ENCODE data around the gene HES5. TPM values are rescaled to one million over a fixed set of nuclear protein-coding genes. Genes with fewer than 3 reads are reported as not detected.

HES5 gene
- total and polyA plus RNA-seq, 2 of the 4 experiments (the other 2 are of a cell fraction): not detected

DNA sequence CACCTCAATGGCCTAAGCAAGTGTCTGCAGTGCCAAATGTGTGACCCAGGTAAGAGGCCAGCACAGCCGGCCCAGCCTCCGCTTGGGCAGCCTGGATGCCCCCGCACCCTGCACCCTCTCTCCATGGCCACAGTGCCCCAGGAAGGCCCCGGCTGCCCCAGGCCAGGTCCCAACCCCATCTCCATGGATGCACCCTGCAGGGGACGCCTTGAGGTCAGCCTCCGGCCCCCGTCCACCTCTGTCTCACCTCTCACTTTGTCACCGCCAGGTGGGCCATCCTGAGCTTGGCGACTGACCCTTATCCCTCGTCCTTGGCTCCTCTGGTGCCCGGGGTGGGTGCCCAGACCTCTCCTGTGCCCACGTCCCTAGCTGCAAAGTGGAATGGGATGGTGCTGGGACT lies 28.4 kb upstream of the HES5 start:
- TF ChIP-seq, protein P1, sequence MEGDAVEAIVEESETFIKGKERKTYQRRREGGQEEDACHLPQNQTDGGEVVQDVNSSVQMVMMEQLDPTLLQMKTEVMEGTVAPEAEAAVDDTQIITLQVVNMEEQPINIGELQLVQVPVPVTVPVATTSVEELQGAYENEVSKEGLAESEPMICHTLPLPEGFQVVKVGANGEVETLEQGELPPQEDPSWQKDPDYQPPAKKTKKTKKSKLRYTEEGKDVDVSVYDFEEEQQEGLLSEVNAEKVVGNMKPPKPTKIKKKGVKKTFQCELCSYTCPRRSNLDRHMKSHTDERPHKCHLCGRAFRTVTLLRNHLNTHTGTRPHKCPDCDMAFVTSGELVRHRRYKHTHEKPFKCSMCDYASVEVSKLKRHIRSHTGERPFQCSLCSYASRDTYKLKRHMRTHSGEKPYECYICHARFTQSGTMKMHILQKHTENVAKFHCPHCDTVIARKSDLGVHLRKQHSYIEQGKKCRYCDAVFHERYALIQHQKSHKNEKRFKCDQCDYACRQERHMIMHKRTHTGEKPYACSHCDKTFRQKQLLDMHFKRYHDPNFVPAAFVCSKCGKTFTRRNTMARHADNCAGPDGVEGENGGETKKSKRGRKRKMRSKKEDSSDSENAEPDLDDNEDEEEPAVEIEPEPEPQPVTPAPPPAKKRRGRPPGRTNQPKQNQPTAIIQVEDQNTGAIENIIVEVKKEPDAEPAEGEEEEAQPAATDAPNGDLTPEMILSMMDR (conservative IDR thresholded peaks at IDR 0.05; ENCODE audit: low read depth, low read length): no peak
- TF ChIP-seq SMC3 (IDR thresholded peaks at IDR 0.05; ENCODE audit: low read depth, low read length) (no peak), RFX5 (IDR thresholded peaks at IDR 0.05; ENCODE audit: low read depth, low read length) (no peak), MAFK (IDR thresholded peaks at IDR 0.05; ENCODE audit: low read depth, low read length) (no peak)
- Histone ChIP-seq H3K9me1 (ENCODE audit: insufficient read depth, low read length) (no peaks in the 10 kb centered on the region), H3K4me3 (ENCODE audit: insufficient read depth, low read depth, low read length) (no peak overlapping the region), H3K4ac (ENCODE audit: low read depth, low read length) (no peak overlapping the region), H3K14ac (replicated peaks; ENCODE audit: low read depth, low read length) (no peak overlapping the region), H4K8ac (ENCODE audit: low read depth in 2 of 2, low read length in 2 of 2) (no peak overlapping the region), H4K20me1 (ENCODE audit: insufficient read depth, low read length) (no peaks in the 10 kb centered on the region), H3K56ac (ENCODE audit: extremely low read depth, insufficient read depth, low read length) (no peak overlapping the region), H3K4me1 (ENCODE audit: control insufficient read depth, insufficient read depth, low read length) (no peaks in the 10 kb centered on the region), H2BK5ac (ENCODE audit: low read depth, low read length, poor library complexity, severe bottlenecking) (no peak overlapping the region), H3K23ac (ENCODE audit: low read depth, low read length) (no peak overlapping the region), H4K5ac (ENCODE audit: low read depth, low read length) (no peak overlapping the region), H3K27me3 (ENCODE audit: control insufficient read depth, insufficient read depth, low read length) (peaks cover 2% of the 10 kb centered on the region; the same call in 1 of the 2 replicates), H4K91ac (ENCODE audit: insufficient read depth, low read depth, low read length) (no peak overlapping the region), H3K36me3 (ENCODE audit: control insufficient read depth, insufficient read depth, low read length) (no peaks in the 10 kb centered on the region), H2AFZ (replicated peaks; ENCODE audit: low read length, poor library complexity) (no peak overlapping the region), H3K79me1 (ENCODE audit: low read depth in 1 of 2, low read length in 2 of 2) (no peaks in the 10 kb centered on the region), H3K9ac (ENCODE audit: low read depth, low read length) (no peak overlapping the region), H2BK15ac (ENCODE audit: low read depth, low read length) (no peak overlapping the region), H3K9me3 (ENCODE audit: control insufficient read depth, insufficient read depth, low read length) (no peaks in the 10 kb centered on the region), H2AK5ac (ENCODE audit: low read depth, low read length) (no peak overlapping the region), H2AK9ac (replicated peaks; ENCODE audit: low read depth, low read length, poor library complexity) (no peak overlapping the region), H3K4me2 (ENCODE audit: low read depth, low read length) (no peak overlapping the region), H2BK120ac (ENCODE audit: low read depth, low read length) (no peak overlapping the region), H3K18ac (ENCODE audit: low read depth, low read length) (no peak overlapping the region), H2BK20ac (ENCODE audit: low read depth, low read length) (no peak overlapping the region), H3K27ac (ENCODE audit: insufficient read depth, low read length) (no peak overlapping the region)
- ChIA-PET POLR2A (ENCODE audit: unreplicated experiment) (no interaction called here), CTCF (no interaction called here)
- WGBS, 2 experiments (ENCODE audit: extremely low coverage in 2 of 2, insufficient read length in 1 of 2): 88% methylated on average over 4 of the region's 12 CpGs; no CpG with 5 or more reads in 1 of the 2 experiments
- intact Hi-C loops (cut with micrococcal nuclease) (no loop called here), in situ Hi-C loops (cut with MboI; ENCODE audit: low sequenced_read_pairs) (no loop called here), dilution Hi-C loops (cut with HindIII; ENCODE audit: low sequenced_read_pairs, unreplicated experiment) (no loop called here)
- DNase-seq: no peak
- ATAC-seq (ENCODE audit: low read depth): no peak
- BruUV-seq (replicated peaks): no TSS peak
